ENCODE results near the gene TRIM17.

DNA sequence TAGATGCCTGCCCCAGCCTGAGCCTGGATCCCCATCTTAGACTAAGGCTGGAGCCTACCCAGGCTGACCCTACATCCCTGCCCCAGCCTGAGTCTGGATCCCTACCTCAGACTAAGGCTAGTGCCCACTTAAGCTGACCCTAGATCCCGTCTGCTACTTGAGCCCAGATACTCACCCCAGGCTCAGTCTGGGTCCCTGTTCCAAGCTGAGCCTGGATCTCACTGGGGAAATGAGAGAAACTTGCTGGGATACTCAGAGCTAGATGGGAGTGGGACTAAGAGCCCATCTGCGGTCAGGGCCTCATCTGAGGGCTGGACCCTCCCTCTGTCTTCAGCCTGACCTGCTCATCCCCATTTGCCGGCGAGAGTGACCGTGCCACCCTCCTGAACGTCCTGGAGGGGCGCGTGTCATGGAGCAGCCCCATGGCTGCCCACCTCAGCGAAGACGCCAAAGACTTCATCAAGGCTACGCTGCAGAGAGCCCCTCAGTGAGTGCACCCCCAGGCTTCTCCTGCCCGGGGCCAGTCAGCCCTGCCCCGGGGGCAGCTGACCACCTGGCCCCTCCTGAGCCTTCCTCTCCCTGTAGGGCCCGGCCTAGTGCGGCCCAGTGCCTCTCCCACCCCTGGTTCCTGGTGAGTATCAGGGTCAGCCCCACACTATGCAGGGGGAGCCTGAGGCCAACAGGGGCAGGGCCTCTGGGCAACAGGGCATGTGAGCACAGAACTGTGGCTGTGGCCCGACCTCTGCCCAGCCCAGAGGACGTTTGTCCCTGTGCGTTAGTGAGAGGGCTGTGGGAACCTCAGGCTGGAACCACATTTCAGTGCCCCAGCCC, 46.8 kb downstream of the TRIM17 start:
- TF ChIP-seq GABPA (IDR thresholded peaks at IDR 0.05; ENCODE audit: borderline replicate concordance, insufficient read depth, low read length): no peak
- TF ChIP-seq TAF1 (IDR thresholded peaks at IDR 0.05; ENCODE audit: low read depth, low read length): no peak
- no peak for TF ChIP-seq JUN (IDR thresholded peaks at IDR 0.05; ENCODE audit: low read depth, low read length)
- TF ChIP-seq, protein P1, sequence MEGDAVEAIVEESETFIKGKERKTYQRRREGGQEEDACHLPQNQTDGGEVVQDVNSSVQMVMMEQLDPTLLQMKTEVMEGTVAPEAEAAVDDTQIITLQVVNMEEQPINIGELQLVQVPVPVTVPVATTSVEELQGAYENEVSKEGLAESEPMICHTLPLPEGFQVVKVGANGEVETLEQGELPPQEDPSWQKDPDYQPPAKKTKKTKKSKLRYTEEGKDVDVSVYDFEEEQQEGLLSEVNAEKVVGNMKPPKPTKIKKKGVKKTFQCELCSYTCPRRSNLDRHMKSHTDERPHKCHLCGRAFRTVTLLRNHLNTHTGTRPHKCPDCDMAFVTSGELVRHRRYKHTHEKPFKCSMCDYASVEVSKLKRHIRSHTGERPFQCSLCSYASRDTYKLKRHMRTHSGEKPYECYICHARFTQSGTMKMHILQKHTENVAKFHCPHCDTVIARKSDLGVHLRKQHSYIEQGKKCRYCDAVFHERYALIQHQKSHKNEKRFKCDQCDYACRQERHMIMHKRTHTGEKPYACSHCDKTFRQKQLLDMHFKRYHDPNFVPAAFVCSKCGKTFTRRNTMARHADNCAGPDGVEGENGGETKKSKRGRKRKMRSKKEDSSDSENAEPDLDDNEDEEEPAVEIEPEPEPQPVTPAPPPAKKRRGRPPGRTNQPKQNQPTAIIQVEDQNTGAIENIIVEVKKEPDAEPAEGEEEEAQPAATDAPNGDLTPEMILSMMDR (IDR thresholded peaks at IDR 0.05; ENCODE audit: control extremely low read depth in 1 of 3, insufficient read depth in 1 of 3, low read depth in 1 of 3, low read length in 3 of 3): no peak
- TF ChIP-seq RFX5 (IDR thresholded peaks at IDR 0.05; ENCODE audit: borderline replicate concordance, low read depth, low read length): no peak
- no peak for TF ChIP-seq RAD21 (IDR thresholded peaks at IDR 0.05 in 1 of 2, conservative IDR thresholded peaks at IDR 0.05 in 1 of 2; ENCODE audit: low read depth in 2 of 2, low read length in 2 of 2)
- TF ChIP-seq, protein P2, sequence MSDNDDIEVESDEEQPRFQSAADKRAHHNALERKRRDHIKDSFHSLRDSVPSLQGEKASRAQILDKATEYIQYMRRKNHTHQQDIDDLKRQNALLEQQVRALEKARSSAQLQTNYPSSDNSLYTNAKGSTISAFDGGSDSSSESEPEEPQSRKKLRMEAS (IDR thresholded peaks at IDR 0.05): no peak
- TF ChIP-seq RNF2 (IDR thresholded peaks at IDR 0.05; ENCODE audit: borderline replicate concordance, low read depth, low read length, missing control alignments, poor library complexity, severe bottlenecking): no peak
- TF ChIP-seq, protein P3, sequence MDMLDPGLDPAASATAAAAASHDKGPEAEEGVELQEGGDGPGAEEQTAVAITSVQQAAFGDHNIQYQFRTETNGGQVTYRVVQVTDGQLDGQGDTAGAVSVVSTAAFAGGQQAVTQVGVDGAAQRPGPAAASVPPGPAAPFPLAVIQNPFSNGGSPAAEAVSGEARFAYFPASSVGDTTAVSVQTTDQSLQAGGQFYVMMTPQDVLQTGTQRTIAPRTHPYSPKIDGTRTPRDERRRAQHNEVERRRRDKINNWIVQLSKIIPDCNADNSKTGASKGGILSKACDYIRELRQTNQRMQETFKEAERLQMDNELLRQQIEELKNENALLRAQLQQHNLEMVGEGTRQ (IDR thresholded peaks at IDR 0.05; ENCODE audit: low read length): no peak
- no peak for TF ChIP-seq FOSL1 (IDR thresholded peaks at IDR 0.05; ENCODE audit: insufficient read depth, low read depth, low read length)
- no peak for TF ChIP-seq BCL11A (IDR thresholded peaks at IDR 0.05; ENCODE audit: low read depth in 2 of 2, low read length in 2 of 2)
- TF ChIP-seq HDAC2 (IDR thresholded peaks at IDR 0.05; ENCODE audit: borderline replicate concordance in 1 of 2, low read depth in 2 of 2, low read length in 2 of 2): no peak
